GM19452 (cell line): ENCODE data around the gene NUMBL.
"Not testable (repeated sequence)": the region's sequence is repeated elsewhere in the genome, so short reads cannot be mapped to it uniquely, and the experiment has no call there.

Experiments used
- ATAC-seq: cut with Tn5 transposase; IDR thresholded peaks from one replicate; pipeline ENCODE4 v1.9.1; 2021; ENCODE audit not compliant: unreplicated experiment

NUMBL gene

DNA sequence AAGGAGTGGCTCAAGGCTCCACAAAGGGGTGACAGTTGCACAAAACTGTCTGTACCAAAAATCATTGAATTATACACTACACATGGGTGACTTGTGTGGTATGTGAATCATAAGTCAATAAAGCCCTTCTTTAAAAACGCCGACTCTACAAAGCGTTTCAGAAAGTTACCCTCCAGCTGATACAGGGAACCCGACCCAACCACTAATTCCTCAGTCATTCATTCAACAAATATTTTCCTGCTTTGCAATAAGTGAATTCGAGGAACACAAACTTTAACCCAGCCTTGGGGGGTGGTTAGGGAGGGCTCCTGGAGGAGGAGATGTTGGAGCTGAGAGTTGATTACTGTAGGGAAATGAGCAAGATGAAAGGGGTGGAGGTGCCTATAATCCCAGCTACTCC lies 57.2 kb downstream of the NUMBL start:
- no peak for ATAC-seq

DNA sequence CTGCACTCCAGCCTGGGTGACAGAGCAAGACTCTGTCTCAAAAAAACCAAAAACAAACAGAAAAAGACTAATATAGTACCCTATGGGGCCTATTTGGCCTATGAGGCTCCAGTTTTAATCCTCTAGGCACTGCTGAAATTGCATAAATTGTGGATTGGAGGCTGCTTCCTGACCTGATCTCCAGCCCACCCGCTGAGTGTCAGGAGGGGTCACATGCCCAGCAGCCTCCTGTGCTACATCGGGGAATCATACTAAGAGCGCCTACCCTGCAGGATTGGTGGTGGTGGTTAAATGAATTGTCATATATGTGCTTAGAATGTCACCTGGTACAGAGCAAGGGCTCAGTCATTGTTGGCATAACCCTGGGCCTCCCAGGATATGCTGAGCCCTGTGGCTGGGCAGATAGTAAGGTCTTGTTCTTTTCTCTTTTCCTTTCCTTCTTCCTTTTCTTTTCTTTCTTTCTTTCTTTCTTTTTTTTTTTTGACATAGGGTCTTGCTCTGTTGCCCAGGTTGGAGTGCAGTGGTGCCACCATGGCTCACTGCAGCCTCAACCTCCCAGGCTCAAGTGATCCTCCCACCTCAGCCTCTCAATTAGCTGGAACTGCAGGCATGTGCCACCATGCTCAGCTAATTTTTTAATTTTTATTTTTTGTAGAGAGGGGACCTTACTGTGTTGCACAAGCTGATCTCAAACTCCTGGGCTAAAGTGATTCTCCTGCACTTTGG lies 58.0 kb downstream of the NUMBL start:
- ATAC-seq, result no peak

DNA sequence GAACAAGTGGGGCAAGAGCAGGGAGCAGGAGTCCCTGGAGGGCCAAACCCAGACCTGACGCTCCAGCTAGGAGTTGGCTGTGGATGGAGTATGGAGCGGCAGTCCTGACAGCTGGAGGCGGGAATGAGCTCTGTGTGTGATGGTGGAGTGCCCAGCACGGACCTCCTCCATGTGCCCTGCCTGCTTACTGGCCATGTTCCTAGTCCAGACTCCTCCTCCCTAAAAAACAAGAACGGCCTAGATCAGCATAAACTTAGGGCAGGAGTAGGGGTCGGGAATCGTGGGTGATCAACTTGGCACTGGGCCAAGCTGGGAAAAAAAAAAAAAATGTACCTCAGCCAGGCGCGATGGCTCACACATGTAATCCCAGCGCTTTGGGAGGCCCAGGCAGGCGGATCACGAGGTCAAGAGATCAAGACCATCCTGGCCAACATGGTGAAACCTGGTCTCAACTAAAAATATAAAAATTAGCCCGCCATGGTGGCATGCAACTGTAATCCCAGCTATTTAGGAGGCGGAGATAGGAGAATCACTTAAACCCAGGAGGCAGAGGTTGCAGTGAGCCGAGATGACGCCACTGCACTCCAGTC lies 59.8 kb downstream of the NUMBL start:
- ATAC-seq, result no peak

DNA sequence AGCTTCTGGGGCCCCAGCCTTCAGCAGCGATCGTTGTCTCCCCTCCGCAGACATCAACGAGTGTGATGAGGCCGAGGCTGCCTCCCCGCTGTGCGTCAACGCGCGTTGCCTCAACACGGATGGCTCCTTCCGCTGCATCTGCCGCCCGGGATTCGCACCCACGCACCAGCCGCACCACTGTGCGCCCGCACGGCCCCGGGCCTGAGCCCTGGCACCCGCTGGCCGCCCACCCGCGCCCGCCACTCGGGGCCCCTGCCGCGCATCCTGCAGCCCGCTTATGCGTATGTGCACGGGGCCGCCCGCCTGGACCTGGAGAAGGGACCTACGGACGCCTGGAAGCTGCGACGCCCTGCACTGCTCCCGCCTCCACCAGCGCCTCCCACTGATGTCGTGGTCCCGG lies 61.1 kb downstream of the NUMBL start:
- no peak for ATAC-seq

DNA sequence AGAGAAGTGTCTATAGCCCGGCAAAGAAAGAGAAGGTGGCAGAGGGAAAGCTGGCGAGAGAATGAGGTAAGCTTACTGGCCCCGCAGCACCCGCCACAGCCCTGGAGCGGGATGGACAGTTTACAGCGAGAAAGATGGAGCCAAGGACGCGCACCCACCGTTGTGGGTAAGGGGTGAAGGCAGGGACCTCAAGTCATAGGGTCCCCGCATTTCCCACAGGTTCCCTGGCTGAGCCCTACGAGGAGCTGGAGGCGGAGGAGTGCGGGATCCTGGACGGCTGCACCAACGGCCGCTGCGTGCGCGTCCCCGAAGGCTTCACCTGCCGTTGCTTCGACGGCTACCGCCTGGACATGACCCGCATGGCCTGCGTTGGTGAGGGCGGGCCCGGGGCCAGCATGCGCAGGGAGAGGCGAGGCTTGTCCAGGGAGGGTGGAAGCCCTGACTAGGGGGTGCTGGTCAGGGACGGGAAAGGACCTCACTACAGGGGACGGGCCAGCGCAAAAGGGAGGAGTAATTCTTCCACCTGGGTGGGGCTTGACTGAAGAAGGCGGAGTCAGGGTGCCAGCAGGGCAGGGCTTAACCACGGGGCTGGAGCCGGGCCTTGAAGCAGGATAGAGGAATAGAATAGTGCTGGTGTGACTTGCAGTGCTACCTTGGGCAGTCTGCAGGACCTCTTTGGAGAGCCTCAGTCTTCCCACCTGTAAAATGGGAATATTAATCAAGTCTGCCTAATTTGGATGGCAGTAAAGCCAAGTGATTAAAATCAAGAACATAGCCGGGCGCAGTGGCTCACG lies 62.8 kb downstream of the NUMBL start:
- ATAC-seq, result no peak

DNA sequence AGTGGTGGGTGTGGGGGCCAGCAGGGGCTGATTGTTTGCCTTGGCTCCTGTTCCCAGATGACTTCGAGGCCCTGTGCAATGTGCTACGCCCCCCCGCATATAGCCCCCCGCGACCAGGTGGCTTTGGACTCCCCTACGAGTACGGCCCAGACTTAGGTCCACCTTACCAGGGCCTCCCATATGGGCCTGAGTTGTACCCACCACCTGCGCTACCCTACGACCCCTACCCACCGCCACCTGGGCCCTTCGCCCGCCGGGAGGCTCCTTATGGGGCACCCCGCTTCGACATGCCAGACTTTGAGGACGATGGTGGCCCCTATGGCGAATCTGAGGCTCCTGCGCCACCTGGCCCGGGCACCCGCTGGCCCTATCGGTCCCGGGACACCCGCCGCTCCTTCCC lies 63.5 kb downstream of the NUMBL start:
- no peak for ATAC-seq

DNA sequence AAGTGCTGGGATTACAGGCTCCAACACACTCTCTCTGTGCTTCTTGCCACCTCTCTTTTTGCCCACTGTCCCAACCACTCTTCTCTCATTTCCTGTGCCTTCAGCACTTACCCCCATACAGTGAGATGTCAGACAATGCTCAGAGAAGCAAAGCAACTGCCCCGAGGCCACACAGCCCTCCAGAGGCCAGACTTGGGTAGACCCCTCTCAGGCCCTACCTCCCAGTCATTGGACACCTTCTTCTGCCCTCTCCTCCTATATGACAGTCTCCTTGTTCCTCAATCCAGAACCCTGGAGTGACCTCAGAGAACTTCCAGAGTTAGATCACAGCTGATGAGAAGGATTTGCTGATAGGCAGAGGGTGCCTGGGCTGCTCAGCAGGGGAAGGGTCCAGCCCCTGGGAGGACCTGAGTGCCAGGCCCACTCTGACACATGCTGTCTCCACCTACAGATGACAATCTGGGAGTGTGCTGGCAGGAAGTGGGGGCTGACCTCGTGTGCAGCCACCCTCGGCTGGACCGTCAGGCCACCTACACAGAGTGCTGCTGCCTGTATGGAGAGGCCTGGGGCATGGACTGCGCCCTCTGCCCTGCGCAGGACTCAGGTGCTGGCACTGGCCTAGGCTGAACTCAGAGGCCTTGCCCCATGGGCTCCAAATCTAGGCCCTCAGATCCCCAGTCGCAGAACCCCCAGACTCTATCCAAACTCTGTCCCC lies 64.9 kb downstream of the NUMBL start:
- no peak for ATAC-seq

DNA sequence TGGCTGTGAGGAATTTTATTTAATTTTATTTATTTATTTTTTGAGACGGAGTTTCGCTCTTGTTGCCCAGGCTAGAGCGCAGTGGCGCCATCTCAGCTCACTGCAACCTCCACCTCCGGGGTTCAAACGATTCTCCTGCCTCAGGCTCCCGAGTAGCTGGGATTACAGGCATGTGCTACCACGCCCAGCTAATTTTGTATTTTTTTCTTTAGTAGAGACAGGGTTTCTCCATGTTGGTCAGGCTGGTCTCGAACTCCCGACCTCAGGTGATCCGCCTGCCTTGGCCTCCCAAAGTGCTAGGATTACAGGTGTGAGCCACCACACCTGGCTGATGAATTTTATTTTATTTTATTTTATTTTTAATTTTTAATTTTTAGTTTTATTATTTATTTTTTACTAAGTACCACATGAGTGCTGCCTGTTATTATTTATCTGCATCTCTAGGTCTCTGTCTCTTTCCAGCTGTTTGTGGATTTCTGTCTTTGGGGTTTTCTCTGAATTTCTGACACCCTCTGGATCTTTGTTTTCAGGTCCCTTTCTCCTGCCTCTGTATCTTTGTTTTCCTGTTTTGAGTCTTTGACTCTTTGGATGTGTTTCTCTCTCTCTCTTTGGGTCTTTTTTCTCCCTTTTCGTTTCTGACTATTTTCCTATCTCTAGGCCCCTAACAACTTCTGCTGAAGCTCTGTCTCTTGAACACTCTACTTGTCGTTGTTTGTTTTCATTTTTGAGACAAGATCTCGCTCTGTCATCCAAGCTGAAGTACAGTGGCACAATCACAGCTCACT lies 65.9 kb downstream of the NUMBL start:
- not testable (repeated sequence) for ATAC-seq

DNA sequence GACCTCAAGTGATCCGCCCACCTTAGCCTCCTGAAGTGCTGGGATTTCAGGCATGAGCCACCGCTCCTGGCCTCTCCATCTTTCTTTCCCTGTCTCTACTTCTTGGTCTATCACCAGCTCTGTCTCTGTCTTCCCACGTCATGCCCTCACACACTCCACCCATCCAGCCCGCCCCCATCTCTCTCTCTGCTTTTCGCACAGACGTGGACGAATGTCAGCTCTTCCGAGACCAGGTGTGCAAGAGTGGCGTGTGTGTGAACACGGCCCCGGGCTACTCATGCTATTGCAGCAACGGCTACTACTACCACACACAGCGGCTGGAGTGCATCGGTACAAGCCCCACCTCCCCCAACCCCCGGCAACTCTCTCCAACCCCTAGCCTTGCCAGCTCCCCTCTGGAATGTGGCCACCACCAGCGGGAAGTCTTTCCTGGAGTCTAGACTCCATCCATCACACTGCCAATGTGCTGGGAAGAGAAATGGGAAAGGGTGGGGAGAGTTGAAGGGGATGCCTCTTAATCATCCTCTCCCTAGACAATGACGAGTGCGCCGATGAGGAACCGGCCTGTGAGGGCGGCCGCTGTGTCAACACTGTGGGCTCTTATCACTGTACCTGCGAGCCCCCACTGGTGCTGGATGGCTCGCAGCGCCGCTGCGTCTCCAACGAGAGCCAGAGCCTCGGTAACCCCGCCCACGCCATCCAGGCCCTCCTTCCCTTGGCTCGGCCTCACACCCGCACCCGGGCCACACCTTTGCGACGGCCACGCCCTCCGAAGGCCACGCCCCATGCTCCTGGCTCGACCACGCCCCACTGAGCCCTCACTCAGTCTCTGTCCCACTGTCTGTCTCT lies 66.8 kb downstream of the NUMBL start:
- no peak for ATAC-seq

DNA sequence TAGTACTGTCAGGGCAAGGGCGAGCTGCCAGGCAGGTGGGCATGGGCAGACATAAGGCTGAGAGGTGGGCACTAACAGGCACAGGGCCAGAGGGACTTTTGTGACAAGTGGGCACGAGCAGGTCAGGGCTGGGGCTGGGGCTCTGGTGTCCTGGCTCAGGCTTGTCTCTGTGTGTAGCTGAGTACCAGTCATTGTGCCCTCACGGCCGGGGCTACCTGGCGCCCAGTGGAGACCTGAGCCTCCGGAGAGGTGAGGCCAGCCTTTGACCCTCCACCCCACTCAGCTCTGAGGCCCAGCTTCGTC lies 67.7 kb downstream of the NUMBL start:
- no peak for ATAC-seq

DNA sequence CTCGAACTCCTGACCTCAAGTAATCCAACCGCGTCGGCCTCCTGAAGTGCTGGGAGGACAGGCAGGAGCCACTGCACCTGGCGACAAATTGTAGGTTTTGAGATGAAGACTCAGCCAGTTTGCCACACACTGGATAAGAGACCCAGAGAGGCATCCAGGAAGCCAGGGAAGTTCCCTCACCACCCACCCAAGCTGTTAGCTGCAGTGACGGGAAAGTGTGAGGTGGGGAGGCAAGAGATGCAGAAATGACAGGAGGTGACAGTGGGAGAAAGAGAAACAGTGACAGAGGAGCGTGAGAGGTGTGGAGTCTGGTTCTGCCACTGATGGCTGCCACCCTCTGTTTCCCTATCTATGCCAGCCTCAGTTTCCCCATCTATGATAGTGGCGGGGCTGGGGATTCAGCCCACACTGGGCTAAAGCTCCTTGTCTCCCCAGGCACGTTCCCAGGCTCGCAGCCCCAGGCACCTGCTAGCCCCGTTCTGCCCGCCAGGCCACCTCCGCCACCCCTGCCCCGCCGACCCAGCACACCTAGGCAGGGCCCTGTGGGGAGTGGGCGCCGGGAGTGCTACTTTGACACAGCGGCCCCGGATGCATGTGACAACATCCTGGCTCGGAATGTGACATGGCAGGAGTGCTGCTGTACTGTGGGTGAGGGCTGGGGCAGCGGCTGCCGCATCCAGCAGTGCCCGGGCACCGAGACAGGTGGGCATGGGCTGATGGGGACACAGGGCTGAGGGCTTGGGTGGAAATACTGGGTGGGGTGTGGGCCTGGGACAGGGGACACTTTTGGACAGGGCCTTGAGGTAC lies 68.3 kb downstream of the NUMBL start:
- ATAC-seq, result no peak

DNA sequence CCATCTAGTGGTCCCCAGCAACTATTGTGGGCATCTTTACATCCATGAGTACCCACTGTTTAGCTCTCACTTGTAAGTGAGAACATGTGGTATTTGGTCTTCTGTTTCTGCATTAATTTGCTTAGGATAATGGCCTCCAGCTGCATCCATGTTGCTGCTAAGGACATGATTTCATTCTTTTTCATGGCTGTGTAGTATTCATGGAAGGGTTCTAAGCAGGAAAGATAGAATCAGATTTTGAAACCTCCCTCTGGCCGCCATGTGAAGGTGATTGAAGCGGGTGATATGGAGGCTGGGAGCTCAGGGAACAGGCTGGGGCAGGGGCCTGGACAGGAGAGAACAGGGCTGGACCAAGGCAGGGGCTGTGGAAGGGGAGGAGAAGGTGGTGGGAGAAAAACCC lies 69.2 kb downstream of the NUMBL start:
- no peak for ATAC-seq

DNA sequence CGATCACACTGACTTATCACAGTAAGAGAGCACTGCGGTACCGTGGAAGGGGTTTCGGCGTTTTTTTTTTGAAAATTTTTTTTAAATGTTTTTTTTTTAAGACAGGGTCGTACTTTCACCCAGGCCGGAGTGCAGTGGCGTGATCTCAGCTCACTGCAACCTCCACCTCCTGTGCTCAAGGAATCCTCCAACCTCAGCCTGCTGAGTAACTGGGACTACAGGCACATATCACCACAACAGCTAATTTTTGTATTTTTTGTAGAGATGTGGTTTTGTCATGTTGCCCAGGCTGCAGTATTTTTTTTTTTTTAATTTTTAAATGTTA lies 70.3 kb downstream of the NUMBL start:
- ATAC-seq, result no peak

DNA sequence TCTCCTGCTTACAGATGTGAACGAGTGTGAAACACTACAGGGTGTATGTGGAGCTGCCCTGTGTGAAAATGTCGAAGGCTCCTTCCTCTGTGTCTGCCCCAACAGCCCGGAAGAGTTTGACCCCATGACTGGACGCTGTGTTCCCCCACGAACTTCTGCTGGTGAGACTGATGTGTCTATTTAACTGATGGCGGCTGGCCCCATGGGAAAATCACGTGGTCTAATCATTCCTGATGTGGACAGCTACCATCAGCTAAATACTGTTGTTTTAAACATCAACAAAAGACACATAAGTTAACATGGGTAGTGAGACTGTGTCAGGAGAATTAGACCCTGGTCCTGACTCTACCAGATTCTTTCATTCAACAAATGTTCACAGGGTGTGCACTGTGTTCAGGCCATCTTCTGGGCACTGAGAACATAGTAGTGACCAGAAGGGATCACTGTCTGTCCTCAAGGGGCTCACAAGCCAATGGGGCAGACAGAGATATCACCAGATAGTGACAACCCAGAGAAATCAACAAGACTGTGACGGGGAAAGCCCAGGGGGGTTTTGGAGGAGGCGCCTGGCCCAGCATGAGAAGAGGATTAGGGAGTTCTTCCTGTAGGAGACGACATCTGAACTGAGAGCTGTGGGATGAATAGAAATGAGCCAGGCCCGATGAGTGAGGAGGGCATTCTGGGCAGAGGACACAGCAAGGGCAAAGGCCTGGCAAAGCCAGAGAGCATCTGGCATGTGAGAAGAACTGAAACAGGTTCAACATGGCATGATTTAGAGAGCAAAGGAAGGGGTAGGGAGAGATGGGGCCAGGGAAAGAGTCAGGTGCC lies 70.9 kb downstream of the NUMBL start:
- no peak for ATAC-seq

DNA sequence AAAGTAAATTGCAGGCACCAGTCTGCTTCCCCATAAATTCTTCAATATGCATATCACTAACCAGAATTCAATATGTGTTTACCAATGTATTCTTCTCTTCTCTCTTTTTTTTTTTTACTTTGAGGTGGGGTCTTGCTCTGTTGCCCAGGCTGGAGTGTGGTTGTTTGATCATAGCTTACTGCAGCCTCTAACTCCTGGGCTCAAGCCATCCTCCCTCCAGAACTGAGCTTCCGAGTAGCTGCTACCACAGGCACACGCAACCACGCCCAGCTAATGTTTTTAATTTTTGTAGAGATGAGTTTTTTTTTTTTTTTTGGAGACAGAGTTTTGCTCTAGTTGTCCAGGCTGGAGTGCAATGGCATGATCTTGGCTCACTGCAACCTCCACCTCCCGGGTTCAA lies 72.5 kb downstream of the NUMBL start:
- no peak for ATAC-seq

DNA sequence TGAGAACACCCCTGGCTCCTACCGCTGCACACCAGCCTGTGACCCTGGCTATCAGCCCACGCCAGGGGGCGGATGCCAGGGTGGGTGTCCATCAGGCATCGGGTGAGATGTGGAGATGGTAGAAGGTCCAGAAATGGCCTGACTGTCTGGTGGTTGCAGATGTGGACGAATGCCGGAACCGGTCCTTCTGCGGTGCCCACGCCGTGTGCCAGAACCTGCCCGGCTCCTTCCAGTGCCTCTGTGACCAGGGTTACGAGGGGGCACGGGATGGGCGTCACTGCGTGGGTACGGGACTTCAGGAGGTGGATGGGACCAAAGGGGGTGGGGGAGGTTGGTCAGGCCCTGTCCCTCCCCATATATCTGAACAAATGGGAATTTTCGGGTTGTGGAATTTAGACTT lies 73.5 kb downstream of the NUMBL start:
- no peak for ATAC-seq

DNA sequence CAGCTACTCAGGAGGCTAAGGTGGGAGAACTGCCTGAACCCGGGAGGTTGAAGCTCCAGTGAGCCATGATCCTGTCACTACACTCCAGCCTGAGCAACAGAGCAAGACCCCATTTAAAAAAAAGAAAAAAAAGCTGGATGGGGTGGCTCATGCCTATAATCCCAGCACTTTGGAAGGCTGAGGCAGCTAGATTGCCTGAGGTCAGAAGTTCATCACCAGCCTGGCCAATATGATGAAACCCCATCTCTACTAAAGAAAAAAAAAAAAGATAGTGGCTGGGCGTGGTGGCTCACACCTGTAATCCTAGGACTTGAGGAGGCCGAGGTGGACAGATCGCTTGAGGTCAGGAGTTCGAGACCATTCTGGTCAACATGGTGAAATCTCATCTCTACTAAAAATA lies 74.3 kb downstream of the NUMBL start:
- no peak for ATAC-seq
